GM12878 (cell line): ENCODE results near the gene UBAP1. TPM values are rescaled to one million over a fixed set of nuclear protein-coding genes. Genes with fewer than 3 reads are reported as not detected.

Source experiments
- ATAC-seq: fragments of 200-7000 bp; cut with Tn5 transposase; 3 replicates; pipeline ENCODE4 v1.9.1; 2020; ENCODE audit warnings: mild to moderate bottlenecking, moderate library complexity
- BruUV-seq: library from RNA; stranded (reverse); fragments of 400-500 nt; replicated peaks from 2 replicates; lab custom pipeline; 2021; lab: Mats Ljungman, UMichigan
- CTCF ChIA-PET: fragments of 300-600 bp; sonication (Branson Sonifier 250); formaldehyde crosslinking; extraction: SDS; loops from one replicate; lab custom pipeline; 2021; ENCODE audit warnings: inconsistent platforms; lab: Yijun Ruan, JAX
- POLR2A ChIA-PET: fragments of 350-600 bp; formaldehyde crosslinking; extraction: SDS; loops from one replicate; lab custom pipeline; 2021; ENCODE audit warnings: inconsistent platforms; lab: Charles Lee
- RAD21 ChIA-PET: fragments of 300-600 bp; sonication (Branson Sonifier 250); formaldehyde crosslinking; loops from one replicate; lab custom pipeline; 2023; ENCODE audit warnings: antibody characterized with exemption; ENCODE audit not compliant: unreplicated experiment; lab: Charles Lee
- SMC1A ChIA-PET: fragments of 300-600 bp; sonication (Branson Sonifier 250); formaldehyde crosslinking; loops from one replicate; lab custom pipeline; 2023; ENCODE audit not compliant: unreplicated experiment, uncharacterized antibody; lab: Charles Lee
- DNase-seq: peaks from one replicate; pipeline ENCODE4 v3.0.0-alpha.2; 2011; ENCODE audit warnings: low read depth, low spot score
- FAIRE-seq: peaks from 3 replicates; lab custom pipeline; 2011; peaks lifted over from hg19 to GRCh38; lab: Jason Lieb, UNC
- H2AFZ ChIP-seq: 2 replicates; pipeline ENCODE4 v1.6.0; 2011; ENCODE audit warnings: low read depth, low read length, control low read depth; ENCODE audit not compliant: control insufficient read depth
- H3K27ac ChIP-seq: 2 replicates; pipeline ENCODE4 v1.5.1; 2011; ENCODE audit warnings: control low read depth; ENCODE audit not compliant: control insufficient read depth, insufficient read depth
- H3K27me3 ChIP-seq, 2 experiments: replicated peaks in 1 of 2; 2 replicates each; pipeline versions ENCODE4 v1.6.0 to v1.6.1; 2011; ENCODE audit warnings: low read length in 1 of 2; ENCODE audit not compliant: control insufficient read depth in 2 of 2, insufficient read depth in 2 of 2
- H3K36me3 ChIP-seq, 2 experiments: 2 replicates each; pipeline ENCODE4 v1.5.1; 2011; ENCODE audit warnings: low read length in 1 of 2; ENCODE audit not compliant: control insufficient read depth in 2 of 2, insufficient read depth in 2 of 2
- H3K4me1 ChIP-seq: 2 replicates; pipeline ENCODE4 v1.6.1; 2011; ENCODE audit warnings: mild to moderate bottlenecking, low read length, moderate library complexity, mixed read lengths; ENCODE audit not compliant: control insufficient read depth, insufficient read depth
- H3K4me2 ChIP-seq: 2 replicates; pipeline ENCODE4 v1.6.0; 2011; ENCODE audit warnings: control low read depth; ENCODE audit not compliant: control insufficient read depth, insufficient read depth
- H3K4me3 ChIP-seq: fragments of 200-600 bp; sonication (generic); 2 replicates; pipeline ENCODE4 v1.5.1; 2016
- H3K79me2 ChIP-seq: 2 replicates; pipeline ENCODE4 v1.6.0; 2011; ENCODE audit warnings: low read length; ENCODE audit not compliant: control insufficient read depth, insufficient read depth
- H3K9ac ChIP-seq: 2 replicates; pipeline ENCODE4 v1.8.0; 2011; ENCODE audit warnings: low read length, control low read depth, mixed read lengths; ENCODE audit not compliant: control insufficient read depth, insufficient read depth
- H3K9me3 ChIP-seq: replicated peaks from 3 replicates; pipeline ENCODE4 v1.5.1; 2011; ENCODE audit warnings: mild to moderate bottlenecking, low read length; ENCODE audit not compliant: control insufficient read depth, insufficient read depth
- H4K20me1 ChIP-seq: 2 replicates; pipeline ENCODE4 v1.6.0; 2011; ENCODE audit not compliant: control insufficient read depth, insufficient read depth
- POLR2A ChIP-seq: IDR thresholded peaks from 2 replicates; pipeline ENCODE4 v1.6.1; 2011; ENCODE audit warnings: low read depth, mild to moderate bottlenecking, low read length
- RAD21 ChIP-seq: IDR thresholded peaks from 2 replicates; pipeline ENCODE4 v1.6.1; 2011; ENCODE audit warnings: mild to moderate bottlenecking, low read depth, low read length, moderate library complexity; ENCODE audit not compliant: insufficient read depth
- WGBS: methylation state at CpG from one replicate; pipeline ENCODE4 v1.1.6; 2016; ENCODE audit warnings: low lambda C conversion rate; ENCODE audit not compliant: insufficient replicate concordance, insufficient coverage; ENCODE audit errors: missing lambda C conversion rate; 5-methylcytosine and 5-hydroxymethylcytosine counted together
- in situ Hi-C: fragments of 300-500 bp; cut with MboI; formaldehyde crosslinking; loops from 9 replicates; pipeline ENCODE4 v1.14.3; 2018; ENCODE audit warnings: mixed read lengths
- intact Hi-C: fragments of 100-400 bp; cut with micrococcal nuclease; formaldehyde crosslinking; loops from one replicate; pipeline ENCODE4 v1.14.2; 2022; ENCODE audit not compliant: unreplicated experiment
- polyA plus RNA-seq, 11 experiments: library from polyadenylated mRNA; depleted of rRNA in 4 of 11; unstranded in 6 of 11; stranded (reverse) in 5 of 11; fragments of >200 nt; fragmentation: Nextera tagmentation in 4 of 11; fragmentation: Illumina TruSeq in 1 of 11; extraction: Ambion mirVana in 4 of 11; extraction: Trizol in 1 of 11; gene quantifications; 1 replicate in 1 of 11; 2 replicates in 10 of 11; pipeline versions ENCODE4 v1.2.1 to v1.2.3, GENCODE V29; 2011 to 2016; ENCODE audit warnings: inconsistent platforms in 2 of 11, missing spikeins in 2 of 11, low read depth in 1 of 11
- total RNA-seq, 4 experiments: library from RNA; depleted of rRNA in 3 of 4; stranded (reverse); fragments of >200 nt in 3 of 4; fragmentation: Illumina TruSeq in 1 of 4; extraction: Trizol in 1 of 4; gene quantifications; 2 replicates each; pipeline versions ENCODE4 v1.2.1 to v1.2.3, GENCODE V29; 2013 to 2021
- TF ChIP-seq, protein P1 (sequence below): fragments of 450-650 bp; IDR thresholded peaks from 2 replicates; pipeline ENCODE4 v1.6.1; 2017; ENCODE audit warnings: mild to moderate bottlenecking, low read depth, inconsistent platforms; ENCODE audit not compliant: poor library complexity, severe bottlenecking

The UBAP1 gene
- total and polyA plus RNA-seq, 10 of the 15 experiments (the other 5 are each of a cell fraction or from before 2014, with no cell fraction given): 2.1 to 47.9 (median 27.2) TPM

DNA sequence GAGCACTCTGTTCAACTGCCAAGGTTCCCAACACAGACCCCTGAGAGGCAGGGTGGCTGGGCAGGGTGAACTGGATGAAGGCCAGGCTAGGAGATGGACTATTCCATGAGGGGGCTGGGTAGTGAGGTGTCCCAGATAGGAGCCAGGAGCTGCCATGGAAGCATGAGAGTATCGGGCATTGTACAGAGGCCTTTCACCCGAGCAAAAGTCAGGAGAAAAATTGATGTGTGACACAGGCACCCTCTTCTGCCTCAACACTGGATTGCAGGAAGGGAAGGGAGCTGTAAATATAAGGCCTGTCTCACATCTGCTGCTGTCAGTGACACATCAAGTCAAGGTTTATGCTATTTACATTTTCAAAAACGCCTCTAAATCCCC lies 74.6 kb downstream of the UBAP1 start:
- Histone ChIP-seq H3K4me2 (no peak overlapping the region), H3K36me3 (peaks cover 23 to 33% of the 10 kb centered on the region in 2 experiments), H2AFZ (no peak overlapping the region), H3K27ac (no peak overlapping the region), H4K20me1 (no peaks in the 10 kb centered on the region), H3K9ac (no peak overlapping the region), H3K79me2 (no peaks in the 10 kb centered on the region), H3K9me3 (no peaks in the 10 kb centered on the region), H3K4me1 (no peaks in the 10 kb centered on the region), H3K27me3 (no peaks in the 10 kb centered on the region), H3K4me3 (no peak overlapping the region)
- DNase-seq (no peak), ATAC-seq (peak; percentile 6; the same call in 1 of the 3 replicates), FAIRE-seq (no peak)
- in situ Hi-C loops: no loop called here
- no TSS peak for BruUV-seq
- TF ChIP-seq, protein P1, sequence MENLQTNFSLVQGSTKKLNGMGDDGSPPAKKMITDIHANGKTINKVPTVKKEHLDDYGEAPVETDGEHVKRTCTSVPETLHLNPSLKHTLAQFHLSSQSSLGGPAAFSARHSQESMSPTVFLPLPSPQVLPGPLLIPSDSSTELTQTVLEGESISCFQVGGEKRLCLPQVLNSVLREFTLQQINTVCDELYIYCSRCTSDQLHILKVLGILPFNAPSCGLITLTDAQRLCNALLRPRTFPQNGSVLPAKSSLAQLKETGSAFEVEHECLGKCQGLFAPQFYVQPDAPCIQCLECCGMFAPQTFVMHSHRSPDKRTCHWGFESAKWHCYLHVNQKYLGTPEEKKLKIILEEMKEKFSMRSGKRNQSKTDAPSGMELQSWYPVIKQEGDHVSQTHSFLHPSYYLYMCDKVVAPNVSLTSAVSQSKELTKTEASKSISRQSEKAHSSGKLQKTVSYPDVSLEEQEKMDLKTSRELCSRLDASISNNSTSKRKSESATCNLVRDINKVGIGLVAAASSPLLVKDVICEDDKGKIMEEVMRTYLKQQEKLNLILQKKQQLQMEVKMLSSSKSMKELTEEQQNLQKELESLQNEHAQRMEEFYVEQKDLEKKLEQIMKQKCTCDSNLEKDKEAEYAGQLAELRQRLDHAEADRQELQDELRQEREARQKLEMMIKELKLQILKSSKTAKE: no peak
- TF ChIP-seq POLR2A (peak; percentile 38; the same call in 1 of the 2 replicates), RAD21 (peak; percentile 24; the same call in 1 of the 2 replicates)
- CTCF ChIA-PET: interaction anchor here (0.8 to 3.0 kb wide), 31 partner anchors 9 to 242 kb away, joined by 3 to 19 read pairs (median 5); partner anchors contain the start of genes MYORG and UBAP1
- 73% methylated on average over 3 of the region's 3 CpGs for WGBS
- RAD21 ChIA-PET: interaction anchor here (0.8 to 1.5 kb wide), 4 partner anchors 27 to 242 kb away, joined by 4 read pairs; no protein-coding TSS in a partner anchor
- SMC1A ChIA-PET: interaction anchor here (1.0 to 3.0 kb wide), 4 partner anchors 14 to 242 kb away, joined by 3 to 11 read pairs (median 4); no protein-coding TSS in a partner anchor
- intact Hi-C loops: loop anchor here (5.0 kb wide), 2 partner anchors 124 to 126 kb away; partner anchors contain the start of genes DCAF12 and MYORG
- POLR2A ChIA-PET: no interaction called here
